Hepatocyte (in vitro differentiated cells): Measurements from ENCODE around the gene KCNQ4. TPM values are rescaled to one million over a fixed set of nuclear protein-coding genes. Genes with fewer than 3 reads are reported as not detected.

ENCODE experiments used
- DNase-seq: peaks from one replicate; pipeline ENCODE4 v3.0.0-alpha.2; 2016; ENCODE audit warnings: low spot score
- H2AFZ ChIP-seq: fragments of 200-600 bp; sonication (generic); 2 replicates; pipeline ENCODE4 v1.6.0; 2016; ENCODE audit warnings: antibody characterized with exemption, mild to moderate bottlenecking
- H3K27ac ChIP-seq: fragments of 200-600 bp; sonication (generic); 2 replicates; pipeline ENCODE4 v1.5.1; 2016; ENCODE audit warnings: mild to moderate bottlenecking
- H3K27me3 ChIP-seq: fragments of 200-600 bp; sonication (generic); 2 replicates; pipeline ENCODE4 v1.6.1; 2016
- H3K36me3 ChIP-seq: fragments of 200-600 bp; sonication (generic); replicated peaks from 2 replicates; pipeline ENCODE4 v1.5.1; 2016; ENCODE audit warnings: low read depth; ENCODE audit not compliant: insufficient read depth
- H3K4me1 ChIP-seq: fragments of 200-600 bp; sonication (generic); 2 replicates; pipeline ENCODE4 v1.5.1; 2016; ENCODE audit warnings: mild to moderate bottlenecking, moderate library complexity; ENCODE audit not compliant: insufficient read depth
- H3K4me2 ChIP-seq: fragments of 200-600 bp; sonication (generic); 2 replicates; pipeline ENCODE4 v1.6.0; 2016
- H3K4me3 ChIP-seq: fragments of 200-600 bp; sonication (generic); 2 replicates; pipeline ENCODE4 v1.5.1; 2016; ENCODE audit warnings: mild to moderate bottlenecking
- H3K79me2 ChIP-seq: fragments of 200-600 bp; sonication (generic); 2 replicates; pipeline ENCODE4 v1.6.0; 2017; ENCODE audit warnings: mild to moderate bottlenecking
- H3K9me2 ChIP-seq: fragments of 200-600 bp; sonication (generic); replicated peaks from 2 replicates; pipeline ENCODE4 v1.6.0; 2017; ENCODE audit warnings: mild to moderate bottlenecking; ENCODE audit not compliant: insufficient read depth
- H3K9me3 ChIP-seq: fragments of 200-600 bp; sonication (generic); 2 replicates; pipeline ENCODE4 v1.5.1; 2016; ENCODE audit warnings: low read depth, mild to moderate bottlenecking
- H4K20me1 ChIP-seq: fragments of 200-600 bp; sonication (generic); 2 replicates; pipeline ENCODE4 v1.6.0; 2016; ENCODE audit warnings: mild to moderate bottlenecking; ENCODE audit not compliant: insufficient read depth, poor library complexity, severe bottlenecking
- CTCF ChIP-seq: fragments of 200-600 bp; sonication (generic); IDR thresholded peaks from 2 replicates; pipeline ENCODE4 v1.5.1; 2016; ENCODE audit warnings: antibody characterized with exemption, mild to moderate bottlenecking; ENCODE audit not compliant: poor library complexity
- EZH2 ChIP-seq: fragments of 200-600 bp; sonication (generic); IDR thresholded peaks from 2 replicates; pipeline ENCODE4 v1.6.1; 2016; ENCODE audit warnings: antibody characterized with exemption, mild to moderate bottlenecking, borderline replicate concordance
- EZH2phosphoT487 ChIP-seq: fragments of 200-600 bp; sonication (generic); IDR thresholded peaks from one replicate; pipeline ENCODE4 v1.6.1; 2018; ENCODE audit warnings: antibody characterized with exemption, mild to moderate bottlenecking, low read depth, moderate library complexity; ENCODE audit not compliant: unreplicated experiment, severe bottlenecking
- WGBS: methylation state at CpG from one replicate; pipeline ENCODE4 v1.1.6; 2016; ENCODE audit warnings: low lambda C conversion rate; ENCODE audit errors: missing lambda C conversion rate; 5-methylcytosine and 5-hydroxymethylcytosine counted together
- polyA plus RNA-seq: library from polyadenylated mRNA; unstranded; fragments of >200 nt; fragmentation: Nextera tagmentation; extraction: Ambion mirVana; gene quantifications from 2 replicates; pipeline ENCODE4 v1.2.1, GENCODE V29; 2016
- total RNA-seq: library from RNA; depleted of rRNA; stranded (reverse); fragments of >200 nt; gene quantifications from 2 replicates; pipeline ENCODE4 v1.2.3, GENCODE V29; 2014

The KCNQ4 gene
- total and polyA plus RNA-seq, 2 experiments from 2014 or later, result not detected

- peaks cover 12% of the 10 kb centered on the region for H3K4me1 ChIP-seq
- no peak overlapping the region for H3K27ac ChIP-seq
- DNase-seq, result peak; percentile 89
- WGBS, result 15% methylated on average over 33 of the region's 56 CpGs
- peak overlapping the region; percentile 91 for H3K4me2 ChIP-seq
- H2AFZ ChIP-seq, result peak overlapping the region; percentile 72
- H3K4me3 ChIP-seq, result peak overlapping the region; percentile 31
- no peaks in the 10 kb centered on the region for H3K9me2 ChIP-seq
- no peaks in the 10 kb centered on the region for H3K36me3 ChIP-seq
- H3K27me3 ChIP-seq, result no peaks in the 10 kb centered on the region
- TF ChIP-seq EZH2 (no peak), EZH2phosphoT487 (no peak), CTCF (no peak)
- no peaks in the 10 kb centered on the region for H4K20me1 ChIP-seq
- H3K9me3 ChIP-seq, result no peaks in the 10 kb centered on the region
- no peaks in the 10 kb centered on the region for H3K79me2 ChIP-seq
Measured at GRCh38 chr1:40802078-40802741, 18.6 kb downstream of the KCNQ4 start.

GRCh38 chr1:40802742-40803113, 19.1 kb downstream of the KCNQ4 start:
- no peak for DNase-seq
- Histone ChIP-seq H3K27ac (no peak overlapping the region), H3K4me3 (no peak overlapping the region), H3K9me2 (no peaks in the 10 kb centered on the region), H3K36me3 (no peaks in the 10 kb centered on the region), H3K9me3 (no peaks in the 10 kb centered on the region), H2AFZ (no peak overlapping the region), H3K79me2 (no peaks in the 10 kb centered on the region), H3K27me3 (no peaks in the 10 kb centered on the region), H3K4me2 (peak overlapping the region; percentile 91), H3K4me1 (peaks cover 12% of the 10 kb centered on the region), H4K20me1 (no peaks in the 10 kb centered on the region)
- no peak for TF ChIP-seq CTCF
- TF ChIP-seq EZH2, result no peak
- no peak for TF ChIP-seq EZH2phosphoT487
- WGBS, result 46% methylated on average over 4 of the region's 4 CpGs

- TF ChIP-seq EZH2phosphoT487, result no peak
- Histone ChIP-seq H3K4me3 (no peak overlapping the region), H3K4me2 (no peak overlapping the region), H2AFZ (no peak overlapping the region), H4K20me1 (no peaks in the 10 kb centered on the region), H3K4me1 (peaks cover 12% of the 10 kb centered on the region), H3K36me3 (no peaks in the 10 kb centered on the region), H3K27ac (no peak overlapping the region), H3K9me2 (no peaks in the 10 kb centered on the region), H3K79me2 (no peaks in the 10 kb centered on the region), H3K9me3 (no peaks in the 10 kb centered on the region), H3K27me3 (no peaks in the 10 kb centered on the region)
- no peak for DNase-seq
- WGBS, result 90% methylated on average over 3 of the region's 3 CpGs
Measured at GRCh38 chr1:40803447-40803846, 19.9 kb downstream of the KCNQ4 start.

- Histone ChIP-seq H3K27ac (no peak overlapping the region), H3K4me3 (no peak overlapping the region), H4K20me1 (no peaks in the 10 kb centered on the region), H3K4me2 (no peak overlapping the region), H3K9me3 (no peaks in the 10 kb centered on the region), H2AFZ (no peak overlapping the region), H3K27me3 (no peaks in the 10 kb centered on the region), H3K79me2 (no peaks in the 10 kb centered on the region), H3K4me1 (peaks cover 12% of the 10 kb centered on the region), H3K9me2 (no peaks in the 10 kb centered on the region), H3K36me3 (no peaks in the 10 kb centered on the region)
- 78% methylated on average over 2 of the region's 2 CpGs for WGBS
- DNase-seq, result no peak
- TF ChIP-seq EZH2phosphoT487 (no peak), CTCF (no peak)
Measured at GRCh38 chr1:40803902-40804301, 20.3 kb downstream of the KCNQ4 start.
